Stimulated activated CD4-positive, alpha-beta T cell treated with anti-CD3 and anti-CD28 coated beads, Interleukin-2, amount 100 ng/mL, for 4 hours (primary cell): ENCODE measurements around the gene VSX2.

Experiments
- DNase-seq: peaks from one replicate; pipeline ENCODE4 v3.0.0-alpha.2; 2020; ENCODE audit warnings: low read depth

VSX2 gene

GRCh38 chr14:74302634-74303569, 63.7 kb downstream of the VSX2 start, which contains the start of gene ABCD4:
ABCD4 (minus strand) TSS chr14:74302934; CDS start chr14:74302912, 22 bp downstream.
- peak; percentile 72 for DNase-seq

- no peak for DNase-seq
Measured at GRCh38 chr14:74308695-74309094, 69.4 kb downstream of the VSX2 start.

- no peak for DNase-seq
Measured at GRCh38 chr14:74309125-74310022, 70.1 kb downstream of the VSX2 start.

- no peak for DNase-seq
Measured at GRCh38 chr14:74312161-74312560, 72.9 kb downstream of the VSX2 start.
